ENCODE data around the gene NIFK. TPM values are rescaled to one million over a fixed set of nuclear protein-coding genes. Genes with fewer than 3 reads are reported as not detected.

Gene NIFK
- polyA plus RNA-seq, 1 donor (not counting 4 experiments of a cell fraction or from before 2014, with no cell fraction given) = 60.4 TPM

GRCh38 chr2:121677855-121678254 lies 58.8 kb downstream of the NIFK start:
- H3K4me1 ChIP-seq (ENCODE audit: control insufficient read depth, extremely low read depth, insufficient read depth, low read length) = no peaks in the 10 kb centered on the region
- H2AFZ ChIP-seq (ENCODE audit: control insufficient read depth, low read length) = no peak overlapping the region
- FAIRE-seq (no peak), DNase-seq (ENCODE audit: low read depth, low spot score) (no peak)
- H3K9me3 ChIP-seq (ENCODE audit: control insufficient read depth, low read depth, low read length) = peaks cover 5% of the 10 kb centered on the region
- H3K9ac ChIP-seq (ENCODE audit: control insufficient read depth, extremely low read depth, insufficient read depth, low read length) = no peak overlapping the region
- no peaks in the 10 kb centered on the region for H3K27me3 ChIP-seq (ENCODE audit: control insufficient read depth, extremely low read depth, insufficient read depth, low read length)
- dilution Hi-C loops (cut with MboI; ENCODE audit: extremely low pct_ligation_motif_present, low sequenced_read_pairs) = no loop called here
- no peaks in the 10 kb centered on the region for H4K20me1 ChIP-seq (ENCODE audit: control insufficient read depth, extremely low read depth, insufficient read depth, low read length)
- no peak for TF ChIP-seq EZH2 (IDR thresholded peaks at IDR 0.05; ENCODE audit: low read length)
- no peak for TF ChIP-seq CTCF (optimal IDR thresholded peaks at IDR 0.05 in 1 of 3, IDR thresholded peaks at IDR 0.05 in 1 of 3, conservative IDR thresholded peaks at IDR 0.05 in 1 of 3; ENCODE audit: extremely low read depth in 1 of 3, insufficient read depth in 2 of 3, low read length in 3 of 3)
- no peak overlapping the region for H3K27ac ChIP-seq (ENCODE audit: control insufficient read depth, insufficient read depth, low read length)
- no peaks in the 10 kb centered on the region for H3K79me2 ChIP-seq (ENCODE audit: control insufficient read depth, insufficient read depth, low read length)
- no peaks in the 10 kb centered on the region for H3K36me3 ChIP-seq (ENCODE audit: control insufficient read depth in 2 of 2, extremely low read depth in 1 of 2, insufficient read depth in 2 of 2, low read length in 2 of 2)
- no peak overlapping the region for H3K4me2 ChIP-seq (ENCODE audit: control insufficient read depth, extremely low read depth, insufficient read depth, low read depth, low read length)
- no peak overlapping the region for H3K4me3 ChIP-seq (ENCODE audit: control insufficient read depth in 2 of 3, extremely low read depth in 1 of 3, insufficient read depth in 2 of 3, low read depth in 1 of 3, low read length in 3 of 3)
- no peaks in the 10 kb centered on the region for H3K9me1 ChIP-seq (ENCODE audit: control insufficient read depth, extremely low read depth, insufficient read depth, low read length)

Other genes with a start within 250 kb of the NIFK start
- not detected in 3 replicates for gene RNU4ATAC, start 206.0 kb downstream of the NIFK start, polyA plus RNA-seq
- gene CLASP1, start 87.4 kb downstream of the NIFK start, polyA plus RNA-seq = 11.1 to 16.7 TPM (median 16.3 TPM) in 3 replicates
- gene TSN, start 18.8 kb upstream of the NIFK start, polyA plus RNA-seq = 45.0 to 78.4 TPM (median 53.2 TPM) in 3 replicates

Measured in keratinocyte (primary cell).